BLaER1 treated with 17β-estradiol and CSF1 and Interleukin-3, amounts not matched to agents 10 nM and 100 nM (cell line): Measurements from ENCODE around the gene CLINT1.
A peak's percentile ranks its signal among the peaks of the same experiment; 100 is the strongest.
"Not testable (repeated sequence)": the region's sequence is repeated elsewhere in the genome, so short reads cannot be mapped to it uniquely, and the experiment has no call there.

ENCODE experiments used
- H3K27ac ChIP-seq, 11 experiments: shearing (Covaris generic); formaldehyde crosslinking; 2 replicates each; pipeline ENCODE4 v1.8.1; 2022
- H3K27me3 ChIP-seq, 11 experiments: shearing (Covaris generic); formaldehyde crosslinking; 2 replicates each; pipeline ENCODE4 v1.8.1; 2022
- H3K36me3 ChIP-seq, 11 experiments: shearing (Covaris generic); formaldehyde crosslinking; 2 replicates each; pipeline ENCODE4 v1.8.1; 2022
- H3K4me1 ChIP-seq, 10 experiments: shearing (Covaris generic); formaldehyde crosslinking; 2 replicates each; pipeline ENCODE4 v1.8.1; 2022
- H3K4me2 ChIP-seq, 11 experiments: shearing (Covaris generic); formaldehyde crosslinking; 2 replicates each; pipeline ENCODE4 v1.8.1; 2022
- H3K4me3 ChIP-seq, 10 experiments: shearing (Covaris generic); formaldehyde crosslinking; 2 replicates each; pipeline ENCODE4 v1.8.1; 2022
- H3K9ac ChIP-seq, 11 experiments: shearing (Covaris generic); formaldehyde crosslinking; 2 replicates each; pipeline ENCODE4 v1.8.1; 2022
- H3K9me3 ChIP-seq, 11 experiments: shearing (Covaris generic); formaldehyde crosslinking; replicated peaks in 1 of 11; 2 replicates each; pipeline ENCODE4 v1.8.1; 2022
- H4K20me1 ChIP-seq, 11 experiments: shearing (Covaris generic); formaldehyde crosslinking; 2 replicates each; pipeline ENCODE4 v1.8.1; 2022
- Cebpa-rat ChIP-seq, 11 experiments: shearing (Covaris generic); IDR thresholded peaks; 2 replicates each; pipeline ENCODE4 v1.8.1; 2022

The CLINT1 gene

GRCh38 chr5:157888814-157889532, 30.0 kb upstream of the CLINT1 start:
- no peak for TF ChIP-seq Cebpa-rat (IDR thresholded peaks at IDR 0.05)
- Histone ChIP-seq H3K4me3 (no peak overlapping the region), H3K36me3 (no peaks in the 10 kb centered on the region), H3K9ac (no peak overlapping the region), H3K27me3 (no peaks in the 10 kb centered on the region), H3K27ac (no peak overlapping the region), H3K4me1 (peaks cover 0 to 23% (median 13%) of the 10 kb centered on the region in 10 experiments; a peak in 12 of 20 replicates), H3K9me3 (peaks cover 17 to 26% (median 22%) of the 10 kb centered on the region in 11 experiments), H4K20me1 (no peaks in the 10 kb centered on the region), H3K4me2 (0 out of 22 replicates have a peak overlapping the region, but pooled peaks of 1 of the 11 experiments have one; percentile 3)

- H3K27me3 ChIP-seq = no peaks in the 10 kb centered on the region
- H3K4me1 ChIP-seq = peaks cover 0 to 23% (median 13%) of the 10 kb centered on the region in 10 experiments; a peak in 12 of 20 replicates
- H3K9ac ChIP-seq = no peak overlapping the region
- peaks cover 17 to 27% (median 22%) of the 10 kb centered on the region in 11 experiments for H3K9me3 ChIP-seq
- no peak overlapping the region for H3K27ac ChIP-seq
- TF ChIP-seq Cebpa-rat (IDR thresholded peaks at IDR 0.05) = no peak
- no peaks in the 10 kb centered on the region for H4K20me1 ChIP-seq
- no peaks in the 10 kb centered on the region for H3K36me3 ChIP-seq
- H3K4me2 ChIP-seq = no peak overlapping the region
- no peak overlapping the region for H3K4me3 ChIP-seq
Measured at GRCh38 chr5:157886796-157887380, 27.9 kb upstream of the CLINT1 start.

GRCh38 chr5:157885051-157885450, 26.1 kb upstream of the CLINT1 start:
- not testable (repeated sequence) for H3K36me3 ChIP-seq, H4K20me1 ChIP-seq, H3K4me3 ChIP-seq, H3K27ac ChIP-seq, H3K27me3 ChIP-seq, H3K9ac ChIP-seq
- peaks cover 0 to 16% (median 6%) of the 10 kb centered on the region in 10 experiments; a peak in 6 of 20 replicates for H3K4me1 ChIP-seq
- H3K4me2 ChIP-seq = peak overlapping the region in 6 of 11 experiments; percentile 14 to 33 (median 26); a peak in 3 of 22 replicates
- peaks cover 24 to 45% (median 34%) of the 10 kb centered on the region in 11 experiments for H3K9me3 ChIP-seq

DNA sequence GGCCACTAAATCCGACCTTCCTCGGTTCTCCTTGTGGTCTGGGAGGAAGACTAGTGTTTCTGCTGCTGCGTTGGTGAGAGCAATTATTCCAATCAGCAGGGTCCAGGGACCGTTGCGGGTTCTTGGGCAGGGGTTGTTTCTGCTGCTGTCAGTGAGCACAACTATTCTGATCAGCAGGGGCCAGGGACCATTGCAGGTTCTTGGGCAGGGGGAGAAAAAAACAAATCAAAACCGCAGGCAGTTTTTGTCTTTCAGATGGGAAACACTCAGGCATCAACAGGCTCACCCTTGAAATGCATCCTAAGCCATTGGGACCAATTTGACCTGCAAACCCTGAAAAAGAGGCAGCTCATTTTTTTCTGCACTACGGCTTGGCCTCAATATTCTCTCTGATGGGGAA, 22.6 kb upstream of the CLINT1 start:
- Histone ChIP-seq H3K9me3 (peaks cover 18 to 38% (median 30%) of the 10 kb centered on the region in 11 experiments; a peak in 21 of 22 replicates), H3K4me1 (peaks cover 0 to 12% (median 6%) of the 10 kb centered on the region in 10 experiments; a peak in 6 of 20 replicates)
- H3K27me3 ChIP-seq, H3K27ac ChIP-seq, H3K4me2 ChIP-seq, H4K20me1 ChIP-seq, H3K9ac ChIP-seq, H3K36me3 ChIP-seq, H3K4me3 ChIP-seq: not testable (repeated sequence)

DNA sequence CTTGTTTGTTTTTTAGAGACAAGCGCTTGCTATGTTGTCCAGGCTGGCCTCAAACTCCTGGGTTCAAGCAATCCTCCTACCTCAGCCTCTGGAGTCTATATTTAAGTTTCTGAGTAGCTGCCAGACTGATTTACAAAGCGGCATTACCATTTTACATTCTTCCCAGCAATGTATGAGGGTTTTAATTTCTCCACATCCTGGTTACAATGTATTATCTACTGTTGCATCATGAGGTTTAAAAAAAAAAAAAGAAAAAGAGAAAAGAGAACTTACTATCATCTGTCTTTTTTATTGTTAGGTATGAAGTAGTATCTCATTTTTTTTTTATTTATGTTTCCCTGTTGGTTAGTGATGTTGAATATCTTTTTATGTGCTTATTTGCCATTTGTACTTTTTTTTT, 18.9 kb upstream of the CLINT1 start:
- 0 out of 20 replicates have a peak, but pooled peaks cover 0 to 4% (median 0%) of the 10 kb centered on the region in 10 experiments for H3K4me1 ChIP-seq
- H3K4me3 ChIP-seq = no peak overlapping the region
- no peak overlapping the region for H3K4me2 ChIP-seq
- H3K9ac ChIP-seq = 0 out of 22 replicates have a peak overlapping the region, but pooled peaks of 1 of the 11 experiments have one; percentile 34
- peaks cover 16 to 34% (median 27%) of the 10 kb centered on the region in 11 experiments; a peak in 19 of 22 replicates for H3K9me3 ChIP-seq
- no peaks in the 10 kb centered on the region for H4K20me1 ChIP-seq
- no peak for TF ChIP-seq Cebpa-rat (IDR thresholded peaks at IDR 0.05)
- no peak overlapping the region for H3K27ac ChIP-seq
- H3K27me3 ChIP-seq = no peaks in the 10 kb centered on the region
- no peaks in the 10 kb centered on the region for H3K36me3 ChIP-seq

- no peaks in the 10 kb centered on the region for H3K27me3 ChIP-seq
- no peak overlapping the region for H3K9ac ChIP-seq
- no peak overlapping the region for H3K27ac ChIP-seq
- H3K36me3 ChIP-seq = no peaks in the 10 kb centered on the region
- TF ChIP-seq Cebpa-rat (IDR thresholded peaks at IDR 0.05) = no peak
- H3K4me1 ChIP-seq = peaks cover 0 to 15% (median 0%) of the 10 kb centered on the region in 10 experiments; a peak in 4 of 20 replicates
- H3K4me2 ChIP-seq = no peak overlapping the region
- H4K20me1 ChIP-seq = no peaks in the 10 kb centered on the region
- H3K4me3 ChIP-seq = no peak overlapping the region
- peaks cover 6 to 14% (median 9%) of the 10 kb centered on the region in 11 experiments; a peak in 16 of 22 replicates for H3K9me3 ChIP-seq
Measured at GRCh38 chr5:157874861-157875260, 15.9 kb upstream of the CLINT1 start.

DNA sequence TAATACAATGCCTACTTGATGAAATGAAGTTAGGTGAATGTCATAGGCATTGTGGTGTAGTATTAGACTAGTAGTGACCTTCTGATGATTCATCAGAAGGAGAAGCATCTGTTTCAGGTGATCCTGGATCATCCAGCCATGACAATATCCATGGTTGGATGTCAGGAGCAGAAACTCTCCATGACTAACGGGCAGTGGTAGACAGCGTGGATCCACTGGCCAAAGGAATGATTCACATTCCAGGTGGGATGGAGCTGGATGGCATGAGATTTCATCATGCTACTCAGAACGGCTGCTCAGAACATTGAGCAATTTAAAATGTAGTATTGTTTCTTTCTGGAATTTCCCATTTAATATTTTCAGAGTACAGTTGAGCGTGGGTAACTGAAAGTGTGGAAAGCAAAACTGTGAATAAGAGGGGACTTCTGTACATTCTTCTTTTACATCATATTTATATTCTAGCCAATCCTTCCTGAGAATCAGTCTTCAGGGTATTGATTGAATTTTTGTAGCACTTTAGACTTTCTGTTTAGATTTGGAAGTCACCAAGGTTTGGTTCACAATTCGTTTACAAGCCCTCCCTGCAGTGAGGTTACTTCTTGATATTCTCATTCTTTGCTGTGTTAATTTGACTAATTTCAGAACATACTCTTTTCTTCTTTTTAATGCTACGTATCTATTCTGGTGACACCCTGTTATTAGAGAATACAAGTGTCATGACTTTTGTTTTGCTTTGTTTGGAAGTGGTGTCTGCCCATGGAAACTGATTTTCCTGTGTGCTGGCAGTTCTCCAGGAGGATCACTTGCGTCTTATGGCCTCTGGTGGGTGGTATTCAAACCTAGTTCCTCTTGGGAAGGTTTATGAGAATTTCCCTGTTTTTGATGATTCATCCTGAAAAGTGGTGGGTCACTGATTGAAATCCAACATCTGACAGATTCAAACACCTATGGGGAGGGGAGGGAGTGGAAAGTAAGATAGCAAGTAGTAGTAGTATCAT, 12.2 kb upstream of the CLINT1 start:
- H3K4me1 ChIP-seq = peaks cover 0 to 15% (median 8%) of the 10 kb centered on the region in 10 experiments; a peak in 12 of 20 replicates
- peaks cover 7 to 17% (median 13%) of the 10 kb centered on the region in 11 experiments; a peak in 19 of 22 replicates for H3K9me3 ChIP-seq
- peak overlapping the region in 2 of 11 experiments; percentile 50 to 54; a peak in 4 of 22 replicates for H3K4me2 ChIP-seq
- H3K9ac ChIP-seq = no peak overlapping the region
- H3K36me3 ChIP-seq = no peaks in the 10 kb centered on the region
- no peaks in the 10 kb centered on the region for H4K20me1 ChIP-seq
- no peaks in the 10 kb centered on the region for H3K27me3 ChIP-seq
- no peak overlapping the region for H3K4me3 ChIP-seq
- 0 out of 22 replicates have a peak overlapping the region, but pooled peaks of 1 of the 11 experiments have one; percentile 12 for H3K27ac ChIP-seq
- TF ChIP-seq Cebpa-rat (IDR thresholded peaks at IDR 0.05) = no peak

DNA sequence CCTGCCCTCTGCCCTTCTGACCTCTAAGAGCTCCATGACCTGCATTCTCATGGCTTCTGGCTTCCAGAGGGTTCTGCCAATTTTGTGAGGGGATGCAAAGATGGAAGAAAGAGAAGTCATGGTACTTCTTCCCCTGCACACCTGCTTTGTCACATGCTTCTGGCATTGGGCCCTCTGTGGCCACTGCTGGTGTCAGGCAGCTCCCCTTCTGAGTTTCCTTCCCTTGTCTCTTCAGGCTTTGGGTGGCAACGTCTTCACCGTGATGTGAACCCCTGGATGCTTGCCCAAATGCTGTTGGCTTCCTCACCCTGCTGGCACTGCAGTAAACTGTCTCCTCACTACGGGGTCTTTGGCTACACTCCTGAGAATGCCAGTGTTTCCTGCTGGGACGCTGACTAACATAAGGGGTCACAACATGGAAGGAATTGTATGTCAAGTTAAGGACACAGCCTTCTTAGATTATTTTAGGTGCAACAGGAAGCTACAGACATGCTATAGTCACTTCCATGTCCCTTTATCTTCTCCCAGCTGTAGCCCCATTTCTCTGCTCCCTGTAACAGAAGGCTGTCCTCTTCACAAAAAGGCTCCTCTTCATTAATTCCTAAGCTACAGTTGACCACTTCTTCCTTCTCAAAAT, 8.9 kb upstream of the CLINT1 start:
- Histone ChIP-seq H3K4me3 (no peak overlapping the region), H3K4me2 (peak overlapping the region in 6 of 11 experiments; percentile 4 to 46 (median 20); a peak in 4 of 22 replicates), H3K9me3 (peaks cover 7 to 17% (median 13%) of the 10 kb centered on the region in 11 experiments; a peak in 19 of 22 replicates), H3K27ac (no peak overlapping the region), H4K20me1 (no peaks in the 10 kb centered on the region), H3K4me1 (peaks cover 0 to 15% (median 8%) of the 10 kb centered on the region in 10 experiments; a peak in 13 of 20 replicates), H3K36me3 (no peaks in the 10 kb centered on the region), H3K9ac (no peak overlapping the region), H3K27me3 (no peaks in the 10 kb centered on the region)
- no peak for TF ChIP-seq Cebpa-rat (IDR thresholded peaks at IDR 0.05)
